ENCODE measurements around the gene KIAA1671. TPM values are rescaled to one million over a fixed set of nuclear protein-coding genes. Genes with fewer than 3 reads are reported as not detected.
A peak's percentile ranks its signal among the peaks of the same experiment; 100 is the strongest.
"Not testable (repeated sequence)": the region's sequence is repeated elsewhere in the genome, so short reads cannot be mapped to it uniquely, and the experiment has no call there.

Gene KIAA1671
- total RNA-seq, 2 experiments from 2014 or later, result 35.0 to 35.5 TPM

GRCh38 chr22:25167834-25168601 is 215.5 kb downstream of the KIAA1671 start:
- no peaks in the 10 kb centered on the region for H3K27me3 Mint-ChIP-seq
- H3K9me3 Mint-ChIP-seq, result no peaks in the 10 kb centered on the region
- H3K36me3 Mint-ChIP-seq (ENCODE audit: low read depth), result peaks cover 3% of the 10 kb centered on the region
- DNase-seq, result no peak
- no peak overlapping the region for H3K27ac Mint-ChIP-seq
- no peak overlapping the region for H3K4me3 Mint-ChIP-seq
- no peaks in the 10 kb centered on the region for H3K4me1 Mint-ChIP-seq
- ChIA-PET POLR2A (no interaction called here), CTCF (interaction anchor here (0.5 kb wide), 1 partner anchor 209 kb away, joined by 3 read pairs; no protein-coding TSS in a partner anchor)

GRCh38 chr22:25169278-25170031 is 216.9 kb downstream of the KIAA1671 start:
- no peak for DNase-seq
- H3K4me1 Mint-ChIP-seq, result no peaks in the 10 kb centered on the region
- CTCF ChIA-PET, result interaction anchor here (0.7 kb wide), 1 partner anchor 33 kb away, joined by 3 read pairs; no protein-coding TSS in a partner anchor
- no peaks in the 10 kb centered on the region for H3K27me3 Mint-ChIP-seq
- POLR2A ChIA-PET, result no interaction called here
- H3K4me3 Mint-ChIP-seq, result no peak overlapping the region
- no peak overlapping the region for H3K27ac Mint-ChIP-seq
- no peaks in the 10 kb centered on the region for H3K9me3 Mint-ChIP-seq
- H3K36me3 Mint-ChIP-seq (ENCODE audit: low read depth), result peaks cover 5% of the 10 kb centered on the region

- Mint-ChIP-seq H3K36me3 (ENCODE audit: low read depth) (peaks cover 13% of the 10 kb centered on the region), H3K4me3 (no peak overlapping the region), H3K9me3 (no peaks in the 10 kb centered on the region), H3K27ac (no peak overlapping the region), H3K27me3 (no peaks in the 10 kb centered on the region), H3K4me1 (no peaks in the 10 kb centered on the region)
- no peak for DNase-seq
- CTCF ChIA-PET, result no interaction called here
- POLR2A ChIA-PET, result no interaction called here
Observed at GRCh38 chr22:25170426-25170980, 218.0 kb downstream of the KIAA1671 start.

- Mint-ChIP-seq H3K36me3 (ENCODE audit: low read depth) (peaks cover 23% of the 10 kb centered on the region), H3K4me3 (no peak overlapping the region), H3K4me1 (no peaks in the 10 kb centered on the region), H3K27me3 (no peaks in the 10 kb centered on the region), H3K9me3 (no peaks in the 10 kb centered on the region), H3K27ac (no peak overlapping the region)
- POLR2A ChIA-PET, result no interaction called here
- DNase-seq, result peak; percentile 25
- CTCF ChIA-PET, result interaction anchor here (0.9 kb wide), 1 partner anchor 91 kb away, joined by 3 read pairs; no protein-coding TSS in a partner anchor
Observed at GRCh38 chr22:25172153-25172552, 219.6 kb downstream of the KIAA1671 start.

GRCh38 chr22:25174156-25174887 is 221.8 kb downstream of the KIAA1671 start:
- H3K4me3 Mint-ChIP-seq, result no peak overlapping the region
- DNase-seq, result no peak
- H3K27ac Mint-ChIP-seq, result no peak overlapping the region
- peaks cover 1% of the 10 kb centered on the region for H3K9me3 Mint-ChIP-seq
- POLR2A ChIA-PET, result no interaction called here
- H3K36me3 Mint-ChIP-seq (ENCODE audit: low read depth), result peaks cover 36% of the 10 kb centered on the region
- CTCF ChIA-PET, result no interaction called here
- no peaks in the 10 kb centered on the region for H3K4me1 Mint-ChIP-seq
- H3K27me3 Mint-ChIP-seq, result no peaks in the 10 kb centered on the region

GRCh38 chr22:25174888-25175411 is 222.4 kb downstream of the KIAA1671 start:
- no peaks in the 10 kb centered on the region for H3K4me1 Mint-ChIP-seq
- H3K36me3 Mint-ChIP-seq (ENCODE audit: low read depth), result peaks cover 42% of the 10 kb centered on the region
- no peak overlapping the region for H3K27ac Mint-ChIP-seq
- no peaks in the 10 kb centered on the region for H3K27me3 Mint-ChIP-seq
- no peak for DNase-seq
- ChIA-PET CTCF (no interaction called here), POLR2A (no interaction called here)
- H3K9me3 Mint-ChIP-seq, result peaks cover 6% of the 10 kb centered on the region
- H3K4me3 Mint-ChIP-seq, result no peak overlapping the region

GRCh38 chr22:25176175-25176574 is 223.7 kb downstream of the KIAA1671 start:
- Mint-ChIP-seq H3K4me3 (no peak overlapping the region), H3K9me3 (peaks cover 7% of the 10 kb centered on the region), H3K27me3 (no peaks in the 10 kb centered on the region), H3K36me3 (ENCODE audit: low read depth) (peaks cover 44% of the 10 kb centered on the region), H3K4me1 (no peaks in the 10 kb centered on the region), H3K27ac (no peak overlapping the region)
- ChIA-PET CTCF (interaction anchor here (0.7 to 1.7 kb wide), 2 partner anchors 26 to 95 kb away, joined by 3 to 5 read pairs; no protein-coding TSS in a partner anchor), POLR2A (interaction anchor here (1.1 kb wide), 1 partner anchor 9 kb away, joined by 3 read pairs; no protein-coding TSS in a partner anchor)
- no peak for DNase-seq

GRCh38 chr22:25176799-25177198 is 224.3 kb downstream of the KIAA1671 start:
- Mint-ChIP-seq H3K4me3 (no peak overlapping the region), H3K4me1 (no peaks in the 10 kb centered on the region), H3K36me3 (ENCODE audit: low read depth) (peaks cover 48% of the 10 kb centered on the region), H3K27me3 (no peaks in the 10 kb centered on the region), H3K9me3 (peaks cover 7% of the 10 kb centered on the region), H3K27ac (no peak overlapping the region)
- CTCF ChIA-PET, result interaction anchor here (0.7 to 1.7 kb wide), 2 partner anchors 26 to 96 kb away, joined by 3 to 5 read pairs; no protein-coding TSS in a partner anchor
- POLR2A ChIA-PET, result interaction anchor here (1.1 kb wide), 1 partner anchor 10 kb away, joined by 3 read pairs; no protein-coding TSS in a partner anchor
- no peak for DNase-seq

GRCh38 chr22:25177226-25177625 is 224.7 kb downstream of the KIAA1671 start:
- ChIA-PET CTCF (interaction anchor here (1.7 kb wide), 1 partner anchor 25 kb away, joined by 5 read pairs; no protein-coding TSS in a partner anchor), POLR2A (no interaction called here)
- peaks cover 7% of the 10 kb centered on the region for H3K9me3 Mint-ChIP-seq
- DNase-seq, result no peak
- peaks cover 49% of the 10 kb centered on the region for H3K36me3 Mint-ChIP-seq (ENCODE audit: low read depth)
- H3K4me1 Mint-ChIP-seq, result no peaks in the 10 kb centered on the region
- no peak overlapping the region for H3K27ac Mint-ChIP-seq
- H3K4me3 Mint-ChIP-seq, result no peak overlapping the region
- H3K27me3 Mint-ChIP-seq, result no peaks in the 10 kb centered on the region

- CTCF ChIA-PET, result no interaction called here
- no peak overlapping the region for H3K4me3 Mint-ChIP-seq
- no peaks in the 10 kb centered on the region for H3K27me3 Mint-ChIP-seq
- peaks cover 7% of the 10 kb centered on the region for H3K9me3 Mint-ChIP-seq
- H3K27ac Mint-ChIP-seq, result no peak overlapping the region
- no peaks in the 10 kb centered on the region for H3K4me1 Mint-ChIP-seq
- POLR2A ChIA-PET, result no interaction called here
- DNase-seq, result no peak
- peaks cover 50% of the 10 kb centered on the region for H3K36me3 Mint-ChIP-seq (ENCODE audit: low read depth)
Observed at GRCh38 chr22:25177895-25178294, 225.4 kb downstream of the KIAA1671 start.

GRCh38 chr22:25178348-25178747 is 225.8 kb downstream of the KIAA1671 start:
- Mint-ChIP-seq H3K27ac (peak overlapping the region; percentile 71), H3K36me3 (ENCODE audit: low read depth) (peaks cover 50% of the 10 kb centered on the region), H3K4me3 (peak overlapping the region; percentile 56)
- H3K9me3 Mint-ChIP-seq, H3K27me3 Mint-ChIP-seq, CTCF ChIA-PET, POLR2A ChIA-PET, H3K4me1 Mint-ChIP-seq, DNase-seq: not testable (repeated sequence)

GRCh38 chr22:25178869-25179631 is 226.5 kb downstream of the KIAA1671 start:
- H3K27me3 Mint-ChIP-seq, result not testable (repeated sequence)

More at GRCh38 chr22:25178869-25179631, 226.5 kb downstream of the KIAA1671 start:
- peaks cover 52% of the 10 kb centered on the region for H3K36me3 Mint-ChIP-seq (ENCODE audit: low read depth)
- DNase-seq, H3K27ac Mint-ChIP-seq, H3K4me3 Mint-ChIP-seq, H3K9me3 Mint-ChIP-seq, CTCF ChIA-PET, H3K4me1 Mint-ChIP-seq, POLR2A ChIA-PET: not testable (repeated sequence)
